ENCODE results near the gene FGFBP3. TPM values are rescaled to one million over a fixed set of nuclear protein-coding genes. Genes with fewer than 3 reads are reported as not detected.

Gene FGFBP3
- 1.6 to 2.7 TPM (median 2.4 TPM) in 5 replicates for total RNA-seq (2022; extraction: Qiagen RNA extraction; ENCODE audit: low read depth)

DNA sequence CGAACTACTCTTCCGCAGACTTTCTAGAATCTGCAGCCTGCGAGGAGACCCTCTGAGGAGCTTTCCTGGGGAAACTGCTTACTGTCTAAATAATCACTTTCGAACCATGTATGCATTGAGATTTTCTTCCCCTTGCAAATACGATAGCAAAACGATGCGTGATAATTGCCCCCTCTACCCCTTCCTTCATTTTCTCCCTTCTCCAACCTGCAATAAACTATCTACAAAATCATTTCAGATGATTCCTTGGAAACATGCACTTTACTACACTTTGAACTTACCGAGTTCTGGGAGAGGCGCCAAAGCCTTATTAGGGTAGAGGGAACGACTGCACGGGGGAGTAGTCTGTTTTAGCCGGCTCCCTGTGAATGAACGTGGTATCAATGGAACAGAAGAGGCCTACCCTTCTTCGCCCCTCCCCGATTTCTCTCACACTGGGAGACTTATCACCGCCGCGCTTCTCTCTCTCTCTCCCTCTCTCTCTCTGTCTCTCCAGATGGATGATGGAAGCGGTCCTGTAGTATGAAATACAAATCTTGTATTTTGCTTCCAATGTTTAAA is at the start of gene FGFBP3:
Gene FGFBP3 (minus strand): TSS at position 370 of the 561 bp plus-strand sequence. CDS start 517 bp downstream, outside the sequence.

GRCh38 chr10:91923371-91924211 is 14.3 kb upstream of the FGFBP3 start, which contains the start of gene BTAF1:
Gene BTAF1 (plus strand): TSS chr10:91923770. CDS start chr10:91924077, 307 bp downstream.

Other genes with a start within 250 kb of the FGFBP3 start
- gene TNKS2, start 111.1 kb downstream of the FGFBP3 start, total RNA-seq (2022; extraction: Qiagen RNA extraction; ENCODE audit: low read depth), result 16.6 to 23.6 TPM (median 19.9 TPM) in 5 replicates
- 10.0 to 14.2 TPM (median 13.2 TPM) in 5 replicates for gene BTAF1, start 14.3 kb upstream of the FGFBP3 start, total RNA-seq (2022; extraction: Qiagen RNA extraction; ENCODE audit: low read depth)

Data from A549 treated with CpdA at 1 μM for 4 hours (cell line).